ENCODE measurements around the gene SLC10A7.

The SLC10A7 gene

DNA sequence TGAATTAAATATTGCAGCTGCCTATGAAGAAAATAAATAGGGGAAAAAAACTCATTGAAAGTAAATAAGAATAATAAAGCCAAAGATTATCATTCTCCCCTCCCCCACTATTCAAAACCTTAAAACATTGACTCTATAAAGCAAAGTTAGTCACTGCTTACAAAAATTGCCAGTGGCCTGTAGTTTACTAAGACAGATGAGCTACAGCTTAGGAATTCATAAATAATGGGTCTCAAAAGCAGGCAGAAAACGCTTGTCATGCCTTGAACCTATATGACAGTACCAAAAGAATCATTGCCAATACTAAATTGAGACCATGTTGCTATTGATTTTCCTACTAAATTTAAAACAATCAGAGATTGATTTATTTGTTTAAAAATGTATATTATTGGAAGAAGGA, 78.9 kb downstream of the SLC10A7 start:
- no peak for DNase-seq (ENCODE audit: low read depth in 3 of 3)

DNA sequence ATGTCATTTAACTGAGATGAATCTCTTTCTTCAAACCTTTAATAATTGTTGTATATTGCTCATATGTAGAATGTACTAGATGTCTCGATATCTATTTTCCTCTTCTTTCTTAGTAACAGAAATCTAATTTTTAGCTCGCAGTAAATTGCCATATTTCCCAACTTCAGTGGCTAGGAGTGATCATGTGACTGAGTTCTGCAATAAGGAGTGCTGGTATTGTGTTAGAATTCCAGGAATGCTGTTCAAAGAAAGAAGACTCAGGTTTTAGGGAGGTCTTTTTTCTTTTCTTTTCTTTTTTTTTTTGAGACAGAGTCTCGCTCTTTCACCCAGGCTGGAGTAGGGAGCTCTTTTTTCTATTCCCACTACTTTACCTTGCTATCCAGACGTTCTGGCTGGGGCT, 81.7 kb downstream of the SLC10A7 start:
- DNase-seq (ENCODE audit: low read depth in 3 of 3): no peak

DNA sequence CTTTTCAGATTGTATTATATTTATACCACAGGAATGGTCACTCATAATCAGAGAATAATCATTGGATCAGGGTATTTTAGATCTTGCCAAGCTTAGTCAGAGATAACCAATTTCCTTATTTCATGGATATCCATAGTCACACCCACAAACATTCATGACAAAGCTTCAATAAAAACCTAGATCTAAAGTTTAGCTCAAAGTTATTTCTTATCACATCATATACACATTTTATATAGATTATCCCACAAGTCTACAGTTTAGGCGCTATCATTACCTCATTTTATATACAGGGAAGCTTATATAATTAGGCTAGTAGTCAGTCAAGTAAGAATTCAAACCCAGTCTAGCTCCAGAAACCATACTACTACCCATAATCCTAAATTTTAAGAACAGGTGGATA, 82.3 kb downstream of the SLC10A7 start:
- no peak for DNase-seq (ENCODE audit: low read depth in 3 of 3)

DNA sequence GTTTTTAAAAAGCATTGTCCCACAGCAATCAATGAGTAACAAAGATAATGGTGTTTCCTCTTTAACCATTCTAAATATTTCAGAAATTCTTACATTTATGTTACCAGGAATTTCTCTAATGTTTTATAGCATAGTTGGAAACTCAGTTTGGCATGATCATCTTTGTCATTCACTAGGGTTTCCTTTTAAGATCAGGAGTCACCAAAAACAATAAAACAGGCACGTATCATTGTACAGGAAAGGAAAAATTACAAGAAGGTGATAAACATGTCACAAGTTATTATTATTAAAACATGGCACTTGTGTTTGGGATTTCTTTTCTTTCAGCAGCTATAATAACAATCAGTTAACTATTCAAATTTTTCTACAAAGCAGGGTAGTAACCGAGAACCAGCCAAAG, 84.0 kb downstream of the SLC10A7 start:
- no peak for DNase-seq (ENCODE audit: low read depth in 3 of 3)

DNA sequence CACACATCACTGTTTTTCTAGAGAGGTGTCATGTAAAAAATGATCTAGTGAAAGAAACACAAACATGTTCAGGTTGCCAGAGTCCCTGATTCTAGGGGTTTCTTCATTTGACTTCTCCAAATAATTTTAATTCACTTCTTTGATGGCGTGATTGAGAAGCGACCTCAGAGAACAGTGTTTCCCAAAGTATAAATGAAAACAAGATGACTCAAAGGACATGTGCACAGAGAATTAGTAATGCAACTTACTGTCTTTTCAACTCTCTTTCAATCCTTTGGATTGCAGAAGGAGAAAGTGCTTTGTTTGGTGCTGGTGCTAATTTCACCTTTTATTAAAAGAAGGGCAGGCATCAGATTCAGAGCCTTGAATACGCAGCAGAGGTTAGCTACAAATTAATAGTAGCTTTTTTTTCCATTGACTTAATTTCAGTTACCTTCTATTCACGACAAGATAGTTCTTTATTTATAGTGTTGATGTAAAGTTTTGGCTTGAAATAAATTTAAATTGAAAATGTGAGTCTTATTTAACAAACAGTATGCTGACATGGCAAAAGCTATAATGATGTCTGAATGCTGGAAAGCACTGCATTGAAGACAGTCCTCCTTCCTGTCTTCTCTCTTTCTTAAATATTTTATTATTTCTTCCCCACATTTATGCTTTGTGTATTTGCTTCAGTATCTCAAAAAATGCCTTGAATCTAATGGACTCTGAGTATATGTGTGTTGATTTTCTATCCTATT, 85.1 kb downstream of the SLC10A7 start:
- DNase-seq (ENCODE audit: low read depth in 3 of 3): no peak

DNA sequence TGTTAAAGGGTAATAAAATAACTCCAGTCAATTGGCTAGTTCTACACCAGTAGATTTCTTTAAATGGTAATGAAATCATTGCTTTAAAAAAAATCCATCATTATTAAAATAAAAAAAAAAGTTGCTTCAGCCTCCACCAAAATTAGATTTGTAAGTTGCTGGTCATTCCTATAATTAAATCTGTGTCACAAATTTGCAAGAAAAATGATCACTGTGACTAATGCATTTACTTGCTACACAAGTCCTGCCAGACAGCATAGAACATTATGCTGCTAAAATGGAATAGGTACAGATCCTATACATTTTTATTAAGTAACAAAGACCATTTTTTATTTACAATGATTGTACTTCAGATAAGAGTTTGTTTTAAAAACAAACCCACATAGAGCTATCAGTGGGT, 85.8 kb downstream of the SLC10A7 start:
- DNase-seq (ENCODE audit: low read depth in 3 of 3): no peak

DNA sequence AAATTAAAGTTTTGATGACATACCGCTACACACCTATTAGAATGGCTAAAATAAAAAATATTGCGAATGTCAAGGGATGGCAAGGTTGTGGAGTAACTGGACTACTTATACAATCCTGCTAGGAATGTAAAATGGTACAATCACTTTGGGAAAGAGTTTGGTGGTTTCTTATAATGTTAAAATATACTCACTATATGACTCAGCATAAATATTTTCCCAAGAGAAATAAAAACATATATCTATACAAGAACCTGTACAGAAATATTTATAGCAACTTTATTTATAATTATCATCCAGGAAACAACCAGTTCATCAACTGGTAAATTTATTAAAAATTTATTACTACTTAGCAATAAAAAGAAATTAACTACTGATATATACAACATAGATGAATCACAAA, 89.7 kb downstream of the SLC10A7 start:
- no peak for DNase-seq (ENCODE audit: low read depth in 3 of 3)

DNA sequence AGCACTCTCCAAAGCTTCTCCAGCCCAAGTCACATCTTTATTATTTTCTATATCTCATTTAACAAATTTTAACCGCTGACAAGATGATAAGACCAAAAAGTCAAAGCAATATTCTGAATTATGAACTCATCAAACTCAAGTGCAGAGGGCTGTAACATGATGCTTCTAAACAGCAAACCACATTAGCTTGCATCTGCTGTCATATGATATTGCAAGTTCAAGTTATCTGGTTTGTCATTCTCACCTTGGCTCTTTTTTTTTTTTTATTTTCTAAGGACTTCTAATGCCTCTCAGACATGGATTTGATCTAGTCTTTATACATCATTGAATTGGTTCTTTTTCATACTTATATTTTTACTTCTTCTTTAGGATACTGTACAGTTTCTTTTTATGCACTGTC, 93.4 kb downstream of the SLC10A7 start:
- DNase-seq (ENCODE audit: low read depth in 3 of 3): no peak

DNA sequence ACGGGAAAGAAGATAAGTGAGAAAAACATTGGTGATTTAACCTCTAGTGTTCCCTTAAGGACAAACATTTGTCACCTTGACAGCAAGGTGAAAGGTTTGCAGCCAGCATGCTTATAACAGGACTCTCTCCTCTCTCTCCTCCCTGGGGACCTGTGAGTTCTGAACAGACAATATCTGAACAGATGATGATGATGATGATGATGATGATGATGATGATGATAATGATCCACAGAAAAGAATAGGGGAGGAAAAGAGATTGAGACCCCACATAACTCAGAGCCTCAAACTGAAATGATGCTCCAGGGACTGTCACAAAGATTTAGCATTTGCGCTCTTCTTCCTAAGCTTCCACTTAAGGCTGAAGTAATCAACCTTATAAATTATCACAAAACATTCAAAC, 103.9 kb downstream of the SLC10A7 start:
- DNase-seq (ENCODE audit: low read depth in 3 of 3): no peak

DNA sequence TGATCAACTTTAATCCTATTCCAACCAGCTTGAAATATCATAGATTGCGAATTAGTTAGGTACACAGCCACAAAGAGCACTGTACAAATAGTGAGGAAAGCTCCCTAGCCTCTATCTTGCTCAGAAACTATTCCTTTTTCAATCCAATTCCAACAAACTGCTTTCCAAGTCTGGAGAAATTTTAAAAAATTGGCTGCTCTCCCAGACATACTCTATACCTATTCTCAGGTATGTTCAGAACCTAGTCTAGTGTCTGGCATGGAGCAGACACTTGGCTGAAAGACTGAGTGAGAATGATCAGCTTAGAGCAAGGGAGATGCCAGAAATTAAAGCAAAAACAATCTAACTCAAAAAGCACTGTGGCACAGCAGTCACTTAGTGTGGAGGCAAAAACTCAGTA, 105.9 kb downstream of the SLC10A7 start:
- DNase-seq (ENCODE audit: low read depth in 3 of 3): no peak

DNA sequence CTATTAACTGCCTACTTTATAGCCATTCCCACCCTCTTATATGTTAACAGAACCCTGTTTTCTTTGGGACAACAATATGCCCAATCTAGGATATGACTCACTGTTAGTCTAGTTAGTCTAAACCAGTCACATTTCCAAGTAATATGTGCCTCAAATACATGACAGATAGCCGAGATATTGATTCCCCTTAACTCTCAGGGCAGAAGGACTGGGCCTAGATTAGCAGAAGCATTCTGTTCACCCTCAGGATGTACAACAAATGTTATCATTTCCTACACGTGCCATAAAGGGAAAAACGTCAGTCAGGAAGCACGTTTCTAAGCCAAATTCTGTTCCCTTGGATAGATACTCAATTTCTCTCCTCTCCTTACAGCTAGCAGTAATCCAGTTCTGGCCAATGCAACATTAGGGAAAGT, 114.1 kb downstream of the SLC10A7 start:
- no peak for DNase-seq (ENCODE audit: low read depth in 3 of 3)

DNA sequence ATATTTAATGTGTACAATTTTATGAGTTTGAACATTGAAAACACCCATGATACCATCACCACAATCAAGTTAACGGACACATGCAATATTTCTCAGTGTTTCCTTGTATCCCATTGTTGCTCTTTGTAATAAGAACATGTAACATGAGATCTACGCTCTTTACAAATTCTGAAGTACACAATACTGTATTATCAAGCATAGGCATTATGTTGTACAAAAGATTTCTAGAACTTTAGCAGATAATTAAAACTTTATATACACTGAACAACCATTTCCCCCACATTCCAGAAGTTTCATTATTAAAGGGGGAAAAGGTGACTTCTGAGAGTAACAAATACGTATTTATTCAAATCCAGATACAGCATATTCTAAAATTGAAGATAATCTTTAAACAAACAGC, 114.5 kb downstream of the SLC10A7 start:
- no peak for DNase-seq (ENCODE audit: low read depth in 3 of 3)

DNA sequence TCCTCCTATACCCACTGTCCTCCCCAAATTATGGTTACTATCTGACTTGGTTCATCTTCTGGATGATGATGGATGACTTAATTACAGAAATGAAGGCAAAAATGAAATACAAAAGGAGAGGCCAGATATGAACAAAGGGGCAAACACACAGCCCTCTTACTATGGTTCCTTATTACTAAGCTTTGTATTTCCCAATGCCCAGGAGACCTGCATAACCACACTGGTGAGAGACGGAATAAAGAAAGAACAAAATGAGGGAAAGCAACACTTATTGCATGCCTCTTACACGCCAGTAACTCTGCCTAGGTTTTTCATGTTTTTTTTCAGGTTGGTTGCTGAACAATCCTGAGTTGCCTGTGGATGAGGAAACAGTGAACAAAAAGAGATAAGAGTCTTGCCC, 120.5 kb downstream of the SLC10A7 start:
- DNase-seq (ENCODE audit: low read depth in 3 of 3): no peak

DNA sequence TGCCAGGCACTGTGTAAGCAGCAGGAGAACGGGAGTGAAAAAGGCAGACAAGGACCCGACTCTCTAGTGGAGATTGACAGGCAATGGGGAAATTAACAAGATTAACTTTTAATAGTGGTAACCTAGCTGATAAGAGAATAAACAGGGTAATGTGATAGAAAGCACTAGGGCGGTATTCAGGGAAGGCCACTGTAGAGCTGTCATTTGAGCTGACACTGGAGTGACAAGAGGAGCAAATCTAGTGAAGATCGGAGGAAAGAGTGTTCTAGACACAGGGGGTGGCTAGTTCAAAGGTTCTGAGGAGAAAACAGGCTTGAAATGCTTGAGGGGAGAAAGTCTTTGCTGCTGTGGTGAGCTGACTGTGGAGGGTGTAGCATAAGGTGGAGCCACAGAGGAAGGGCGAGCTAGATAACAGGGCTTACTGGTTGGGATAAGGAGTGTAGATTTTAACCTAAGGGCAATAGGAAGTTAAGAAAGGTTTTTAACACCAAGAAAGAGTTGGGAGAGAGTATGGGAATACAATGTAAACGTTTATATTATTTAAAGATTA, 122.8 kb downstream of the SLC10A7 start:
- DNase-seq (ENCODE audit: low read depth in 3 of 3): no peak

DNA sequence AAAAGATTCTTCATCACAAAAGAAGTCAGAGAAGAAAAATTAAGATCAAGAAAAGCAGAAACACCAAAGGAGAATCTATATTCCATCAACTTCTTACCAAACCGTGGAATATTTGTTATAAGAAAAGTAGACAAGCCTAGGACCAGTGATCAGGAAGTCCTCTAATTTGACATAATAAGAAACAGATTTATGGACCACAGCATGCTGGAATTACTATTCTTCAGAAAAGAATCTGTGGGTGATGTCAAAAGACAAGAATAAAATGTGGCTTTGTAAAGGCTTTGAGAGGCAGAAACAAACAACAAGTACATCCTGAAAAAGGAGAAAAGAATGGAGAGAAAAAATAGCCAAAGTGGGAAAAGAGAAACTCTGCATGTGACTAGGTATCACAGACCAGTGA, 123.3 kb downstream of the SLC10A7 start:
- DNase-seq (ENCODE audit: low read depth in 3 of 3): no peak

DNA sequence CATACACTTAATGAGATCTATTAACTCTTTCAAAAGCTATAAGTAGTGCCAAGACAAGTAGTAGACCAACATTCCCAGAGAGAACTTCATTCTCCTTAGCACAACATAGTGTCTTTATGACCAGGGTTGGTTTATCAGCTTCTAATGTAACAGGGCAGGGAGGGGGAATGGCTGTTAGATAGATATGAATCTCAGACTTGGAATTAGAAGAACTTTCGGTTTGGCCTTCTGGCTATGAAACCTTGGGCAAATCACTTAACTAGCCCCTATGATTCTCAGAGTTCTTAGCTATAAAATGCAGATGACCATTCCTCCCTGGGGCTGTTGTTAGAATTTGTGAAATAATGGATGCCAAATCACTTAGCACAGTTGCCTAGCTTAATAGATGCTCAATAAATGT, 132.2 kb downstream of the SLC10A7 start:
- DNase-seq (ENCODE audit: low read depth in 3 of 3): no peak

DNA sequence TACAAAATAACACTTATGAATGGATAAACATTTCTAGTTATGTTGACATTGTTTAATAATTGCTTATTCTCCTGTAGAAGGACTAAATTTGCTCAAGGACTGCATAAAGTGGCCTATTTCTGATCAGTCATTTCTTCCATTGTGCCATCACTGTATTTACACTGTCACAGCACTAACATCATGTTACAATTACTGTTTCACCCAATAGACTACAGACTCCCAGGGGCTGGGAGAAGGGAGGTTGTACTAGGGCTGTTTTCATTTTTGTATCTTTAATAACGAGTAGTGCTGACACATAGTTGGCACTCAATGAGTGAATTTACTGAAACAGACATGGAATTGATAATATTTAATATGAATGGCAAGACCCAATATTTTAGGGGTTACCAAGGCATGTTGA, 139.5 kb downstream of the SLC10A7 start:
- DNase-seq (ENCODE audit: low read depth in 3 of 3): no peak

DNA sequence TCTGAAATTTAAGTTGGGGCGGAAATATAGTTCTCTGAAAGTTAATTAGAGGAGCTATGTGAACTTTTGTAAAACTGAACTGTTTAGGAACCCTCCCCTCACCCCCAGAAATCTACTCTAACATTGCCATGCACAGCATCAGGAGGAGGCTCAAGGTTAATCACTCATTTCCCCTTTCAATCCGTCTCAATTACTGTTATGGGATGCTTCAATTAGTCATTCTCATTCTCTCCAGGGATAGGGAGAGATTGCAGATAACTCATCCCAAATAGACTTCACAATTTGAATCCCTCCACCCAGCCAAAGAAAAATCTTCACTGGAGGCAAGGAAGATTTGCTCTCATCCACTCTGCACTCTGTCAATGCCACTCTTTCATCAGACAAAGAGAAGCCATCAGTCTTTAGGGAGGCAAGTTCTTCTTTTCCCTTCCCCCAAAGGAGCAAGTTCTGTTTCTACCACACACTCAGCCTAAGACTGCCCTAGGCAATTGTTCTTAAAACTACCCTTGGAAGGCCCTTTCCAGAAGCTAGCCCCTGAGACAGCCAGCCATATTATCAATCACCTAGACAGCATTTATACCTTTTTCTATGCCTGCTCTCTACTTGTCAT, 140.4 kb downstream of the SLC10A7 start:
- no peak for DNase-seq (ENCODE audit: low read depth in 3 of 3)

DNA sequence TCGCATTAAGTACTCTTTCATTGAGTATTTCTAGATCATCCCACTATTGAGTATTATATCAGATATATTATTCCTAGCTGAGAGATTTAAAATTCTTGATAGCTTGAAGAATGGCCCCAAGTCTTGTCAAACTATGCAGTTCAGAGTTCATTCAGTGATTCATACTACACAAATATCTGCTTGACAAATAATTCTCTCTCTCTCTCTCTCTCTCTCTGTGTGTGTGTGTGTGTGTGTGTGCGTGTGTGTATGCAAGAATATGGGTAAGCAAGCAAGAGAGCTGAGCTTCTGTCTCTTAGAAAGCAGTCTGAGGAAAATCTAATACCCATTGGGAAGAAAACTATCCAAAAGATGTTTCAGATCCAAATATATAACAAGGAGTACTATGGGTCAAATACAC, 142.0 kb downstream of the SLC10A7 start:
- DNase-seq (ENCODE audit: low read depth in 3 of 3): no peak

DNA sequence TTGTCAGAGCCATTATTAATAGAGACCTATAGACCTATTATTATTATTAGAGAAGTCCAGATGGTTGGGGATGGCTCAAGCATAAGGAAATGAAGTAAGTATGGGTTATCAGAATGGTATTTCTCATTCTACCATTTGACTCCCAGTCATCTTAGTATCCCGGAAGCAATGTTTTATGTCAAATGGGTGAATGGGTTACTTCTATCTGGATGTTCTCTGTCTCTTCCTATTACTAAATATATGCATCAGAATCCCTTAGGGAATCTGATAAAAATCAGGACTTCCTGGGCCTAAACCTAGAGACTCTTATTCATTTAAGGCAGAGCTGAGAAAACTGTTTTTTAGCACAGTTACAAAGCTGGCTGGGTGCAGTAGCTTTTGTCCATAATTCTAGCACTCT, 149.9 kb downstream of the SLC10A7 start:
- no peak for DNase-seq (ENCODE audit: low read depth in 3 of 3)

DNA sequence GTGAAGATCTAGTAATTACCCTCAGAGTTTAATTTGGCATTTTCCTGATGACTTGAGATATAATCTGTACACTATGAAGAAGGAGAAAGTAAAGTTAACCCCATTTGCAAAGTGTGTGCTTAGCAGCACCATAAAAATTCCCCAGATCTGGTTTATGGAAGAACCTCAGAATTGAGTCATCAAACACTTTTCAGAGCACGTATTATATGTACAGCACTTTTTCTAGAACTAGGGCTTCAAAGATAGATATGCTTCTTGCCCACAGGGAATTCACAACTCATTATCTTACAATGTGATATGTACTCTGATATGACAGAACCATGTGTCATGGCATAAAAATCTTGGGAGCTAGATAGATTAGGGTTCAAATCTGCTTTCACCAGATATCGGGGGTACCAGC, 150.9 kb downstream of the SLC10A7 start:
- no peak for DNase-seq (ENCODE audit: low read depth in 3 of 3)

DNA sequence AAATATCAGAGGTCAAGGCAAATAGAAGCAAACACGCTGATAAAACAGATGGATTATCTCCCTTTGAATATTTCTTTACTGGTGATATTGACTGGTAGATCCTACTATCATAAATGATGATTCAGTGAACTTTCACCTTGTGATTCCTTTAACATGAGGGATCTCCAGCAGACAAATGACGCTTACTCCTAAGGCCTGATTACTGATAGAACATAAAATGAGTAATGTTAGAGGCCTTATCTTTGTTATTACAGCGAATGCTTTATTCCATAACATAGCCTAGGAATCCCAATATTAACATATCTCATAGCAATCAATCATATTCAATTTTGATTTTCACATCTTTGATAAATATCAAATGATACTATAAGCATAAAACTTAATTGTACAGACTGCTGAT, 152.3 kb downstream of the SLC10A7 start:
- DNase-seq (ENCODE audit: low read depth in 3 of 3): no peak

DNA sequence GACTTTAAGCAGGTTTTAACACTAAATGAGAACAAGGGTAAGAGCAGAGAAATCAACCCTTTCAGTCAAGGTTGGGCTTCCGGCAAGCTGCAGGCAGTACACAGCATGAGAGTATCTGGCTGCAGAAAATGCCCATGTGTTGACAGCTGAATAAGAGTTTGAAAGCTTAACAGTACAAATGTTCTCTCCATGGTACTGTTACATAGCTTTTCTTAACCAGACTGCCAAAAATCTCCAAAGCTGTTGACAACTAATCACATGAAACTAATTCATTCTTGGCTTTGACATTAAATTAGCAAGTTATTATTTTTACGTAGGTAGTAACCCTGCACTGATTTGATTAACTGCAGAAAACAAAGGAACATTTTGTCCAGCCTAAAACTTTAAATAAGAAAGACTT, 153.5 kb downstream of the SLC10A7 start:
- no peak for DNase-seq (ENCODE audit: low read depth in 3 of 3)

DNA sequence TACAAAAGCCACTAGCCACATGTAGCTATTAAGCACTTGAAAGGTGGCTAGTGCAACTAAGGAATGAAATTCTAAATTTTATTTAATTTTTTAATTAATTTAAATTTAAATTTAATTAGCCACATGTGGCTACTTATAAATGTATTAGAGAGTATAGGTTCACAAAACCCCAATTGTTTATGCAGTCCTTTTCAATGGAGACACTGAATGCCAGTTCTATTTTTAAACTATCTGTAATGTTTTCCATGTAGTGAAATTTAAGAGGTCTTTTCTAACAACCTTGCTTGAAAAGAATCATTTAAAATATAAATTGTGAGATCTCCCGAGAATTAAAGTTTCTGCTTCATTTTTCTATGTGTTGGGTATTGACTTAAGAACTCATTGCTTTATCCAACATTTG, 154.4 kb downstream of the SLC10A7 start:
- DNase-seq (ENCODE audit: low read depth in 3 of 3): no peak

All from stimulated activated CD4-positive, alpha-beta T cell treated with anti-CD3 and anti-CD28 coated beads, TNF-alpha, amount 100 ng/mL, for 48 hours (primary cell).